NCI-H2196 (cell line): ENCODE results near the gene PRPH.
A peak's percentile ranks its signal among the peaks of the same experiment; 100 is the strongest.

Experiments used
- DNase-seq: peaks from one replicate; lab custom pipeline; 2025; ENCODE audit not compliant: unreplicated experiment; lab: John Stamatoyannopoulos, UW

PRPH gene

GRCh38 chr12:49345051-49345824, 50.3 kb downstream of the PRPH start:
- peak; percentile 57 for DNase-seq

GRCh38 chr12:49345825-49346658, 51.1 kb downstream of the PRPH start:
- DNase-seq = no peak

DNA sequence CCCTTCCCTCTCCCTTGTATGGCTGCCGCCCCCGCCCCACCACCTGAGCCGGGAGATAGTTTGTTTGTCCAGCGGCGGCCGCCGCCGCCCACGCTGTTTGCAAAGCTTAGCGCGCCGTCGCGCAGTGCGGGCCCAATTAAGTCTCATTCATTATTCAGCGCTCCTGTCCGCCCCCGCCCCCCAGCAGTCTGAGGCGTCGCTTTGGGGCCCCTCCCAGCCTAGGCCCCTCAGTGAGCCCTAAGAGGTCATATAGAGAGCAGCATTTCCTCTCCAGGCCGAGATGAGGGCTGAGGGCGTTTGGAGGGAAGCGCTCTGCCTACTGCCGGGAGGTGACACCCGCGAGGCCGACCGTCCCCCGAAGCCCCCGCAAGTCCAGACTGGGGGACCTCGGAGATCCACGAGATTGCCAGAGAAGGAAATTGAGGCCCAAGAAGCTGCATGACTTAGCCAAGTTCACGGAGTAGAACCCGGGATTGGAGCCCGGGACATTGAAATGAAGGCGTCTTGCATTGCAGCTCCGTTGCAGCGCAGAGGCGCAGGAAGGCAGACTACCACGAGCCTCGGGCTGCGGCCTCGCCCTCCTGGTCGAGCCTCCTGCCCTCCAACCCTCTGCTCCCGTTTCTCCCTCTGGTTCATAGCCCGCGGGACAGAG, 51.8 kb downstream of the PRPH start, which contains the start of gene DNAJC22:
DNAJC22 (plus strand) TSS at position 230 of the 652 bp plus-strand sequence. CDS start 1,985 bp downstream, outside the sequence.
- DNase-seq = peak; percentile 44

- peak; percentile 96 for DNase-seq
These were observed 52.6 kb downstream of the PRPH start for GRCh38 chr12:49347311-49348193.
